GM19043 (cell line): ENCODE results near the gene ARL10.
"Not testable (repeated sequence)": the region's sequence is repeated elsewhere in the genome, so short reads cannot be mapped to it uniquely, and the experiment has no call there.

Source experiments
- ATAC-seq: cut with Tn5 transposase; IDR thresholded peaks from one replicate; pipeline ENCODE4 v1.9.1; 2021; ENCODE audit warnings: low read depth; ENCODE audit not compliant: unreplicated experiment

The ARL10 gene

DNA sequence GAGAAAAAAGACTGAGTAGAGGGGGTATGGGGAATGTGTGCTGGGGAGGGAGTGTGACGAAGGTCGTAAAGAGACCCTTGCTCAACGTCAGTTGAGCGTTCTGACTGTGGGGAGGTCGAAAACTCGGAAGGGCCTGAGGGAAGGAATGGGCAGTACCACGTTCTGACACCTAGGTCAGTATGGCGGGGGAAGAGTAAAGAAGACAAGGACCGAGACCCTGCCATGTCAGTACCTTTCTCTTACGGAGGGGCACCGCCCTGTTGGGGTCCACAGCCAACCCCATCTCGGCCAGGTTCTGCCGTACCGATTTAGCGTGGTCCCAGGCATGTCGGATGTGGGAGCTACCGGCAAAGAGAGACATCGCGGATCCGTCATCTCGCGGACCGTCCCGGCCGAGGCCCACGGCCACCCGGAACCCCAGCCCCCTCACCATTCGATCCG is 22.7 kb downstream of the ARL10 start:
- no peak for ATAC-seq

DNA sequence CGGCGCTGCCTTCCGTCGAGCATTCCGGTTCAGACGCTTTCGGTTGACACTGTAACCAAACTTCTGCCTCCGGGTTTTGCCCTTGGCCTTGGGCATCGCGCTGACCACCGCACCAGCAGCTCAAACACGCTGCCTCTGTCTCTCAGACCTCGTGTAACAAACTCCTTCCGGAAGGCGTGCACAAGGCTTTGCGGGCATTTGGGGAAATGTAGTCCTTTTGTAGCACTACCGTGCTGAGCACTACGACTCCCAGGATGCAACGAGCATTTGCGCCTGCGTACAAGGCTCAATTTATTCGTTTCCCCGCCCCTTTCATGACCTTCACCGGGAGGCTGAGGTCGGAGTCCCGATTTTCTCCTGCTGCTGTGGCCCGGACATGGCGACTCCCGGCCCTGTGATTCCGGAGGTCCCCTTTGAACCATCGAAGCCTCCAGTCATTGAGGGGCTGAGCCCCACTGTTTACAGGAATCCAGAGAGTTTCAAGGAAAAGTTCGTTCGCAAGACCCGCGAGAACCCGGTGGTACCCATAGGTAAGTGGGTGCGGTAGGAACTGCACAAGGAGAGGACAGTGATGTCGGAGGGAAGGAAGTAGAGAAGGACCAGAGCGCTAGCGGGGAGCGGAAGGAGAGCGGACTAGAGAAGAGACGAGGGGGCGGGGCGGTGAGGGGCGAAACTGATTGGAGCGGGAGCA is 23.3 kb downstream of the ARL10 start, which contains the start of the genes HIGD2A and NOP16:
Gene HIGD2A, plus strand, starts transcription at position 308 of the 691 bp plus-strand sequence. Its CDS starts 69 bp downstream, at position 377.
Gene NOP16, minus strand, starts transcription at position 155 of the 691 bp plus-strand sequence. Its CDS starts 59 bp downstream, at position 96.
- ATAC-seq: peak; percentile 84

DNA sequence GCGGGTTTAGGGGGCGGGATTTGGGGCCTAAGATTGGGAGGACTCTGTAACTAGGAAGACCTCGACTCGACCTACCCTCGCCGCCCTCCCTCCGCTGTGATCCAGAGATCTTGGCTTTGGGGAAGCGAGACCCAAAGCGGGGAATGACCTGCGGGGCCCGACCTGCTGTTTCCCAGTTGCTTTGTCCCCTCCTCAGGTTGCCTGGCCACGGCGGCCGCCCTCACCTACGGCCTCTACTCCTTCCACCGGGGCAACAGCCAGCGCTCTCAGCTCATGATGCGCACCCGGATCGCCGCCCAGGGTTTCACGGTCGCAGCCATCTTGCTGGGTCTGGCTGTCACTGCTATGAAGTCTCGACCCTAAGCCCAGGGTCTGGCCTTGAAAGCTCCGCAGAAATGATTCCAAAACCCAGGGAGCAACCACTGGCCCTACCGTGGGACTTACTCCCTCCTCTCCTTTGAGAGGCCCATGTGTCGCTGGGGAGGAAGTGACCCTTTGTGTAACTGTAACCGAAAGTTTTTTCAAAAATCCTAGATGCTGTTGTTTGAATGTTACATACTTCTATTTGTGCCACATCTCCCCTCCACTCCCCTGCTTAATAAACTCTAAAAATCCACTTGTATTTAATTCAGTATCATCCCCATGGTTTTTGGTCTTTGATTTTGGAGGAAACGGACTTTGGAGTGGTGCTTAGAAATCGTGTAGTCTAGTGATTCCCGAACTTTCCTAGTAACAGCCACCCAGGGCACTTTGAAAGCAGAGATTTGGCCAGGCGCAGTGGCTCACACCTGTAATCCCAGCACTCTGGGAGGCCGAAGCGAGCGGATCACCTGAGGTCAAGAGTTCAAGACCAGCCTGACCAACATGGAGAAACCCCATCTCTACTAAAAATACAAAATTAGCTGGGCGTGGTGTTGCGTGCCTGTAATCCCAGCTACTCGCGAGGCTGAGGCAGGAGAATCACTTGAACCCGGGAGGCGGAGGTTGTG is 24.1 kb downstream of the ARL10 start:
- ATAC-seq: peak; percentile 29

DNA sequence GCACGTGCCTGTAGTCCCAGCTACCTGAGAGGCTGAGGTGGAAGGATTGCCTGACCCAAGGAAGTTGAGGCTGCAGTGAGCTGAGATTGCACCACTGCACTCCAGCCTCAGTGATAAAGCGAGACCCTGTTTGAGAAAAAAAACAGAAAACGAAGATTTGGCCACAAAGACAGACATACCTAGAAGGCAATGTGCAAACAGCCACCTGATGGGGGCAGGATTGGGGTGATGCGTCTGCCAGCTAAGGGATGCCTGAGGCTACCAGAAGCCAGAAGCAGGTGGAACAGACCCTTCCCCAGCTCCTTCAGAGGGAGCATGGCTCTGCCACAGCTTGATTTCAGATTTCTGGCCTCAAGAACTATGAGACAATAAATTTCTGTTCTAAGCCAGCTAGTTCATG is 26.2 kb downstream of the ARL10 start:
- ATAC-seq: no peak

GRCh38 chr5:176391999-176392398 is 26.7 kb downstream of the ARL10 start:
- no peak for ATAC-seq

DNA sequence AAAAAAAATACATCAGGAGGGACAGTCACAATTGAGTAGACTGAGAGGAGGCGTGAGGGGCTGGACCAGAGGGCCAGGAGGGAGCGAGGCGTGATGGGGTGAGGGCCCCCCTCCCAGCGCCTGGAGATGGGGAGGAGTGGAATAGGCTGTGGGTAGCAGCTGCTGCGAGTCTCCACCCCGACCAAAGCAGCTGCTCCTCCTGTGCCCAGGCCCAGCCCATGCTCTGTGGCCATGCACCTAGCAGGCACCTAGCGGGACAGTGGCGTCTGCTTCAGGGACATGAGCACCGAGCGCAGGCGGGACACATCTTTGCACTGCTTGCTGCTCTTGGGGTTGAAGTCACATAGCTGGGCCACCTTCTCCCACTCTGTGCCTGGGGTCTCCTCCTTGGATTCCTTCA is 27.2 kb downstream of the ARL10 start:
- no peak for ATAC-seq

GRCh38 chr5:176394096-176394495 is 28.8 kb downstream of the ARL10 start:
- no peak for ATAC-seq

DNA sequence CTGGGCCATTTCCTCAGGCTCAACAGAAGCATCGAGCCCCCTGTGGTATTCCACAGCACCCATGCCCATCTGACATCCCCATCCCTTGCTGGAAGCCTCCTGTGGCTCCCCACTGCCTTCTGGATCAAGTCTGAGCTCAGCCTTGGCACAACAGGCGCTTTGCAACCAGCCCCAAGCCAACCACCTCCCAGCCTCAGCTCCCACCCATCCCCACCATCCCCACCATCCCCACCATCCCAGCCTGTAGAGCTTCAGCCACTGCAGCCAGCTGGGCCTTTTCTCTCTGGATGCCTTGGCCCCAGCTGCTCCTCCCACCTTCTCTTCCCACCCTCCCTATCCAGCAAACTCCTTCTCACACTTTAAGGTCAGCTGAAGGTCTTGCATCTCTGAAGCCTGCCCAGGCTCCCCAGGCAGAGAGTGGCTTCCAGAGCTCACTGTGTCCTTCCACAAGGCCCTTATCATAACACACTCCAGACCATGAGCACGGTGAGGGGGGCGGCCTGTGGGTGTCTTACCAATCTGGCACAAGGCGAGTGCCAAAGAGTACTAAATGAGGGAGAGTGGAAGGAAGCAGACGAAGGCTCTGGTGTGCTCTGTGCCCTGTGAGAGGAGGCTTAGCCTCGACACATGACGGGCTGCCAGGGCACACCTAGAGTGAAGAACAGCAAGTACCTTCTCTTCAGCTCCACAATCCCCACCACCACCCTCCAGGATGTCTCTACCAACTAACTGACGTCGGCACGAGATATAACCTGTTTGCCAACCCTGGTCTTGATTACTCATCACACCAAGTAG is 29.8 kb downstream of the ARL10 start:
- ATAC-seq: no peak

DNA sequence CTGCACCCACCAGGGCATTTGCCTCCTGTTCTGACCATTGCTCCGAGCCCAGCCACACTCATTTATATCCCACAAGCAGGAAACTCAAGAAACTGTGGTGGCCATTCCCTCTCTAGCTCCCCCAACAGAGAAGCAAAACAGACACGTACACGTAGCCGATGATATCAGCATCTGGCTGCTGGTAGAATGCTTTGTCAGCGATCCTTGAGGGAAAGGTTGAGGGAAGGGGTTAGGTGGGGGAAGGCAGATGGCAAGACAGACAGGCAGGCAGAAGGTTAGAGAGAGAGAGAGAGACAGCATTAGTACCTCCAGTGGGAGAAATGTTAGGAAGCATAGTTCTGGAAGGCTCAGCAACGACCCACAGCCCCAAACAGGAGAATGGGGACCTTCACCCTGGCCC is 31.0 kb downstream of the ARL10 start:
- ATAC-seq: no peak

DNA sequence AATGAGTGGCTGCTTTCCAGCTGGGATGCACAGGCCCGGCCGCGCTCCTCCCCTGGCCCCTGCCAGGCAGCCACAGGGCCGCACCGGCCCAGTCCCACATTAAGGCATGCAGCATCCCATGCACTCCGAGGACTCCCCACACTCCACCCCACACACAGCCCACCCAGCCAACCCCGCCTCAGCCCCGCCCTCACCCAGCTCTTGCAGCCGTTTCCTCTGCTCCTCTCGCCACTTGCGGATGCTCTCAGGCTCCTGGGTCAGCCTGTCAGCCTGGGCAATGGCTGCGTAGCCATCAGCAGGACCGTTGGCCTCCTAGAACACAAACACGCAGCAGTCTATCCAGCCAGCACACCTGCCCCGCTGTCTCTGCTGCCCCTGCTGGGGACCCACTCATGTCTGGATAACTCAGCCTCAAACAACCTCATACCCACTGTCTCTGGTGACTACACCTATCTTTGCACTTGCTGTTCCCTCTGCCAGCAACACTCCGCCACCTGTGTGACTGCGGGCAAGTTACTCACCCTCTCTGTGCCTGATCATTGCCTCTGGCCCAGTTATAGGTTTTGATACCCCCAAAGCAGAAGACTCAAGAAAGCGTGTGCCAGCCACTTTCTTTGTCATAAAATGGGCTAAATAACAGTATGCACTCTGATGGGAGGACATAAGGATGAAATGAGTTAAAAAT is 32.6 kb downstream of the ARL10 start:
- ATAC-seq: no peak

GRCh38 chr5:176400382-176401156 is 35.3 kb downstream of the ARL10 start:
- no peak for ATAC-seq

DNA sequence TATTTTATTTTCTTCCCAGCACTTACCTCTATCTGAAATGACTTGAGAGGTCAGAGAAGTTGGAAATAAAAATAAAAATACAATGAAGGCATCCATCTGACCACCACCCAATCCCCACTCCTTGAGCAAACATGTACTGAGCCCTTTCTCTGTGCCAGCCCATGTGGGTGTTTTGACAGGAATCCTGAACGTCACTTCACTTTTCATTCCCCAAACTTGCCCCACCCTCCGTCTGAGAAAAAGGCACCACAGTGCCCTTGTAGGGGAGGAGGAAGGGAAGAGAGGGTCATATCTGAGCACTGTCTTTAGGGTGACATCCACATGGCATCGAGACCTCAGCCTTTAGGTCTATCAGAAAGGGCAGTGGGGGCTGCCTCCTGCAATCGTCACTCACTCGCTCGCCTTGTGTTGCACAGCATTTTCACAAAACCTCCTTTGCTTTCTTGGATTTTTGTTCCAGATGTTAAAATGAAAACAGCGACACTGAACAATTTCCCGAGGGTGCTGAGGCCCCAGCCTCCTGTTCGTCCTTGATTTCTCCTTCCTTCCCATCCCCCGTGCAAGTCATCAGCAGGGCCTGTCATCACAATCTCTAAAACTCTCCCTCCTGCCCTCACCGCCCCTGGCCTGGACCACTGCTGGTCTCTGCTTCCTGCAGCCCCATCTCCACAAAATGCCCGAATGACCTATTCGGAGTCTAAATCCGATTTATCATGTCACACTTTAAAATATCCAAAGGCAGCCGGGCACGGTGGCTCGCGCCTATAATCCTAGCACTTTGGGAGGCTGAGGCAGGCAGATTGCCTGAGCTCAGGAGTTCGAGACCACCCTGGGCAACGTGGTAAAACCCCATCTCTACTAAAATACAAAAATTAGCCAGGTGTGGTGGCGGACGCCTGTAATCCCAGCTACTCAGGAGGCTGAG is 36.3 kb downstream of the ARL10 start:
- ATAC-seq: no peak

DNA sequence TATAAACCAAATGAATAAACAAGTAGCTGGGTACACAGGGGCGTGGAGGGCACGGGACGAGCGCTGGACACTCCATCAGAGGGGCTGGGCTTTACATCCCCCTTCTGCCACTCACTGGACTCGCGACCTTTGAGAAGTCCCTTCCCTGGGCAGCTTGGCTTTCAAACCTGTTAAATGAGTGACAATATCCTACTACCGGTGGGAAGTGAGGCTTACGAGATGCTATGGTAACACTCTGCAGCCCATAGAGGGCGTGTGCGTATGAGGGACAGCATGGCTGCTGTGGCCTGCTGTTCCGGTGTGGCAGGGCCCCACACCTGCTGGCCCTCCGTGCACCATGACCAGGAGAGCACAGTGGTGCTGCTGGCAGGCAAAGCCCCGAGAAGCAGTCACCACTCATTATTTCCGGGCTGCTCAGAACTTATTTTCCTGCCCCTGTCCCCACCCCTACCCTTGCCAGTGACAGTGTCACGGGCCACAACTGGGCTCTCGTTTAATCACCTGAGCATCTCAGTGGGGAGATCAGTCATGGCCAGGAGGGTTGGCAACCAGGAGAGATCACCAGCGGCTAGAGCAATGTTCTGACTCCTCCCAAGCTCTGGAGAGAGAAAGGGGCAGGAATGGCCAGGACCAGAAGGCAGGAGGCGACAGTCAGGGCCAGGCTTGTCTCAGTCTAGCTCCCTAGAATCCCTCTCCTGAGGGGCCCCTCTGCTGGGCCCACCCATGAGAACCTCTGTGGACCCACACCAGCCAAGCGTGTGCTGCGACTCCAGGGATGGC is 40.6 kb downstream of the ARL10 start:
- no peak for ATAC-seq

GRCh38 chr5:176406436-176407052 is 41.3 kb downstream of the ARL10 start:
- ATAC-seq: no peak

GRCh38 chr5:176407456-176408251 is 42.4 kb downstream of the ARL10 start:
- no peak for ATAC-seq

- ATAC-seq: not testable (repeated sequence)
Observed at GRCh38 chr5:176408252-176408573, 42.9 kb downstream of the ARL10 start.
